GM21619 (cell line): ENCODE data around the gene SH3RF3.
A peak's percentile ranks its signal among the peaks of the same experiment; 100 is the strongest.

ENCODE experiments used
- ATAC-seq: cut with Tn5 transposase; IDR thresholded peaks from one replicate; pipeline ENCODE4 v1.9.1; 2021; ENCODE audit not compliant: unreplicated experiment

Gene SH3RF3

DNA sequence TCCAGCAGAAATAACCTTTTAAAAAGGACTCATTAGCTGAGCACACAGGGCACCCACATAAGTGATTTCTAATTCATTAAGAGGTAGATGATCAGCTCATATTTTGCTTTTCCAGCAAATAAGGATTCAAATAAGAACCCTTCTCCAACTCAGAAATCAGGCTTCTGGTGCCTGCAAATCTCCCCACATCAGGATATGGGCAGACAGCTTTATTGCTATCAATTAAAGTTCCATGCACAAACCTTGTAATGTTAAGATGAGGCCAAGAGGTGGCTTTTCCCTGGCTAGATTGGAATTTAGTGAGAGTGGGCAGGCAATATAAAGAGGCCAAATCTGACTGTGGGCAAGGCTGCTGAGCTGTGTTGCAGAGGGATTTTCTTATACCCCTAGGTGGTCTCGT, 193.6 kb downstream of the SH3RF3 start:
- ATAC-seq = no peak

- ATAC-seq = no peak
Observed at GRCh38 chr2:109324861-109325260, 195.9 kb downstream of the SH3RF3 start.

- ATAC-seq = no peak
Observed at GRCh38 chr2:109325570-109325969, 196.6 kb downstream of the SH3RF3 start.

DNA sequence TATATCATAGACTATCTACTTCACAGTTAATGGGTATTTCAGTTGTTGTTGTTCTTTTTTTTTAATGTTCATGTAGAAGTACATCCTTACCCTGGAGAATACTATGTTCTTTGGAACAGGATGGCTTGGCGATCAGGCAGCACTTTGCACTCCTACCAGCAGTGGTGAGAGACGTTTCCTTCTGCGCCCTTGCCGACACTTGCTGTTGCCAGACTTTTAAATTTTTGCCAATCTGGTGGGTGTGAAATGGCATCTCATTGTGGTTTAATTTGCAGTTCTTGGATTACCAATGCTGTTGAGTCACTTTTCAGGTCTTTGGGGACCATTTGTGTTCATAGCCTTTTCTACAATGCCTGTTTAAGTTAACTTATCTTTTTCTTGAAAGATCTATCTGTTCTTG, 197.3 kb downstream of the SH3RF3 start:
- no peak for ATAC-seq

GRCh38 chr2:109330056-109330455, 201.1 kb downstream of the SH3RF3 start:
- no peak for ATAC-seq

DNA sequence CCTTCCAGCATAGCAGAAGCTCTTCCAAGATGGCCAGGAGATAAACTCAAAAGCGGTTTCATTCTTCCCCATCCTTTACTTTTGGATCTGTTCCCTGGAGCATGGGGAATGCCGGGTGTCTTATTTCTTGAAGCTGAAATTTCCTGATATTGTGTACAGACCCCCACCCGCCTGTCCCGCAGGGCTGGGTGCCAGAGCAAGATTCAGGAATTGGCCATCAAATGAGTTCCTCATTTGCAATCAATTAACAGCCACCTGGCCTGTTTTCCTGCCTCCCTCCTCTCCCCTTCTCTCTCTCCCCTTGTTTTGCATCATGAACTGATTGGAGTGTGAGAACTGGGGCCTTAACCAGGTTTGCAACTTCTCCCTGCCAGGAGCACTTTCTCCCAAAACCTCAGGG, 202.1 kb downstream of the SH3RF3 start:
- ATAC-seq = no peak

- ATAC-seq = peak; percentile 44
Observed at GRCh38 chr2:109331896-109332848, 203.2 kb downstream of the SH3RF3 start.

GRCh38 chr2:109332880-109333279, 203.9 kb downstream of the SH3RF3 start:
- no peak for ATAC-seq

DNA sequence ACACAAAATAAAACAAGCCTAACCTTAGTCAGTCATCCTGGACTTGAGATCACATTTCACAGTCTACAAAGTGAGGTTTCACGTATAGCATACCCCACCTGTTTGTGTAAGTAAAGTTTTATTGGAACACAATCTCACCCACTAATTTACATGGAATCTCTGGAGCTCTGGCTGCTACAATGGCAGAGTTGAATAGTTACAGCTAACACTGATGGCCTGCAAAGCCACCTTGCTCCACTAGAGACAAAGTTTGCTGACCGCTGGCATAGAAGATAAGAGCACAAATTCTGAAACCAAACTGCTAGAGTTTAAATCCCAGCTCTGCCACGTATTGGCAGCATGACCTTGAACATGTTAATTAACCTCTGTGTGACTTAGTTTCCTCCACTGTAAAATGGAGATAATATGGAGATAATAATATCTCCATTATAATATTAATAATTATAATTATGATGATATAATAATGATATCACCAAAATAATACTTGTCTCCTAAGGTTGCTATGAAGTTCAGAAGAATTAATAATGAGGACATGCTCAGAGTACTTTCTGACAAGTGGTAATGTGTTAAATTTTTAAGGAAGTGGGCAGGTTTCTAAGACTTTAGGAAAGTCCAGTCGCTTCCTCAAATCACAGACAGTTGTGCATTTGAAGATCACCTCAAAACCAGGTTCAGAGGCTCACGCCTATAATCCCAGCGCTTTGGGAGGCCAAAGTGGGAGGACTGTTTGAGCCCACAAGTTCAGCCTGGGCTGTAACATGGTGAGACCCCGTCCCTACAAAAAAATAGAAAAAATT, 204.6 kb downstream of the SH3RF3 start:
- no peak for ATAC-seq

DNA sequence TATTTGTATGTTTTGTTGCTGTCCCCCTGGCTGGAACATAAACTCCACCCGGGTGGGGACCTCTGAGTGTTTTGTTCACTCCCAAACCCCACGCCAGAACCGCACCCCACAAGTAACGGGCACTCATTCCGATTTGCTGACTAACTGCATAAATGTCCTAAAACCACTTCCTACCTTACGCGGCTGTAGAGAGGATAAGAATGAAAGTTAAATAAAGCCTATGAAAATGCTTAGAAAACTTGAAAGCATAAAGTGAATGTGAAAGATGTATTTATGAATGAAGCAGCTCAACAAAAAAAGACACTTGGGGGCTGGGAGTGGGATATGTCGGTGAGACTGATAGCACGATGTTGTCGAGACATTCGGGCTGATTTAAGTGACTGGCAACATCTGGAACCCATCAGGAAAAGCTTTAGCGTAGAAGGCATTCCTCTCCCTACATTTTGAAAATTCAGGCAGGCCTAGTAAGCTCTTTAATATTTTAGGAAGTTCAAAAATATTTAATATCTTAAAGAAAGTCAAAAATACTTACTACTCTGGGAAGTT, 206.7 kb downstream of the SH3RF3 start:
- ATAC-seq = no peak

DNA sequence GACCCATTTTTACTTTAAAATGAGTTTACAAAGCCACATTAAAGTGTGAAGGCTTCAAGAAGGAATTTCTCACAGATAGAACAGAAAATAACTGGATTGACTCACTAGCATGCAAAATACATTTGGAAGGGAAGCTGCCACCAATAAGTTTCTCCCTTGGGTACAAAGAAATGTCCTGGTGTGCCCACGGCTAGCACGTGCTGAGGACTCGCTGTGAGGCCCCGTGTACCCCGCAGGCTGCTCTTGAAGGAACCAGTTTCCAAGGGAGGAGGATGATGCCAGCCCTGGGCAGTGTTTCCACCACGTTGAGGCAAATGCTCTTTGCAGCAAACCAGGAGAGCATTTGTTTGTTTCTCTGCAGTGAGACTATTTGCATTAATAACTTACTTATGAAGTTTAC, 207.3 kb downstream of the SH3RF3 start:
- ATAC-seq = no peak

GRCh38 chr2:109337221-109337620, 208.2 kb downstream of the SH3RF3 start:
- no peak for ATAC-seq

DNA sequence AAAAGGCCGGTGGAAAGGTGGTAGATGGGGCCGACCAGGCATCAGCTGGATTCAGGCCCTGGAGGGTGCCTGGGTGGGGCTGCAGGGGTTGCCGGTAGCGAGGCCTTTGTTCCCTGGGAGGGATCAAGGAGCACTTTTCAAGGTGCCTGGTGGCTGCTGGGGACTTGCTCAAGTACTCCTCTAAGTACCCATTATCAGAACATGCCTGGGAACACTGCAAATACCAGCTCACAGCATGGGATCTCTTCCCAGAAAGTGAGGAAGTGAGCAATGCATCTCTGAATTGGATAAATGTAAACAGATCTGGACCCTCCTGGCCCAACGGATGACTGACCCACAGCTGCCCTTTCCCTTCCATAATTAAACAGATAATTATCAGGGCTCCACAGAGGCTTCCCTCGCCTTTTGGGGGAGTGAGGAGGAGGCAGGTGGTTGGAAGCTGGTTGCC, 210.5 kb downstream of the SH3RF3 start:
- no peak for ATAC-seq

GRCh38 chr2:109340381-109340780, 211.4 kb downstream of the SH3RF3 start:
- no peak for ATAC-seq

GRCh38 chr2:109341355-109342255, 212.6 kb downstream of the SH3RF3 start:
- ATAC-seq = no peak

GRCh38 chr2:109342256-109342850, 213.3 kb downstream of the SH3RF3 start:
- ATAC-seq = no peak

DNA sequence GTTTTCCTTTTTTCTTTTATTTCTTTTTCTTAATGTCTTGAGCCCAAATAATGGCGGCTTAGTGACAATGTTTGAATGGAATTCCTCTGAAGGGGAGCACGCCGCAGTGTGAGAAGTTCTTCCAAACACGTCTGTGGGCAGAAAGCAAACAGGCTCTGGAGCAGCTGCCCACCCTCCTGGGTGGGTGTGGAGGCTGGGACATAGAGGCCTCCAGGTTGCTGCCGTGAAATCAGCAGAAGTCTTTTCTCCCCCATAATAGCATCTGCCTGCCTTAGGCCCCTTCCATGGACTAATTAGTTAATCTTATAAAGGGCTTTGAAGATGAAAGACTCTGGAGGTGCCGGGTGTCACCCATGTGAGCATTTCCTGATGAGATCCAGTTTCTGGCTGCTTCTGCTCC, 213.9 kb downstream of the SH3RF3 start:
- ATAC-seq = no peak

DNA sequence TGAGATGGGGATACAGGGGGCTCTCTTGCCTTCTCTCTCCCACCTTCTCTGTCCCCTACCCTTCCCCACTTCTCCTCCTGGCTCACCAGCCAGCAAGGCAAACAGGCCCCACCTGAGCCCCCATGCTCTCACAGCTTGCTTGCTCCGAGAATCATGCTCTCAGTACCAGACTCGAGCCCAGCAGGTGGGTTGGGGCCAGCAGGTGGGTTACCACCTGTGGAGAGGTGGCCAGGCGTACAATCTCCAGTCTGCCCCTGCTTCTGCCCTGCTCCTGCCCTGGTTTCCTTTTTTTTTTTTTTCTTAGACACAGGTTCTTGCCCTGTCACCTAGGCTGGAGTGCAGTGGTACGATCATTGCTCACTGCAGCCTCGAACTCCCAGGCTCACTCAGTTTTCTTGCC, 214.5 kb downstream of the SH3RF3 start:
- no peak for ATAC-seq

- ATAC-seq = no peak
Observed at GRCh38 chr2:109344270-109344805, 215.3 kb downstream of the SH3RF3 start.

DNA sequence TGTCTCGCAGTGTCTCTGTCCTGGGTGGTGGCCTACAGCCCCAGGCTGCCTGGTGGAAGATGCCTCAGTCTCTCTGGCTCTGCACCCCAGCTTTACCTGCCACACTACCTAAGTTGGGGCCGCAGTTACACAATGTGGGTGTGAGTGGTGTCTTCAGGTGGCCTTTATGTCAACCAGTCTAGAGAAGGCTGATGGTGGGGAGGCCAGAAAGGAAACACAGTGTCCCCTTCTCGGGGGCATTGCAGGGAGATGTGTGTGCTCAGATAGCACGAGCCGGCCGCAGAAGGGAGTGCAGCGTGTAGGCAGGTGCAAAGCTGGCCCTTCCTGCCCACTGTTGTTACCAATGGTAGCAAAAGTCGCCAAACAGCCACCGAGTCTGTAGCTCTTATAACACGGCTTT, 216.1 kb downstream of the SH3RF3 start:
- no peak for ATAC-seq
